Activated CD8-positive, alpha-beta memory T cell treated with anti-CD3 and anti-CD28 coated beads, Interleukin-2, amount 50 U/mL, for 48 hours (primary cell): ENCODE data around the gene RSPO1.

ENCODE experiments used
- DNase-seq: peaks from one replicate; pipeline ENCODE4 v3.0.0-alpha.2; 2020

Gene RSPO1

GRCh38 chr1:37656026-37656425 is 21.3 kb upstream of the RSPO1 start:
- no peak for DNase-seq

DNA sequence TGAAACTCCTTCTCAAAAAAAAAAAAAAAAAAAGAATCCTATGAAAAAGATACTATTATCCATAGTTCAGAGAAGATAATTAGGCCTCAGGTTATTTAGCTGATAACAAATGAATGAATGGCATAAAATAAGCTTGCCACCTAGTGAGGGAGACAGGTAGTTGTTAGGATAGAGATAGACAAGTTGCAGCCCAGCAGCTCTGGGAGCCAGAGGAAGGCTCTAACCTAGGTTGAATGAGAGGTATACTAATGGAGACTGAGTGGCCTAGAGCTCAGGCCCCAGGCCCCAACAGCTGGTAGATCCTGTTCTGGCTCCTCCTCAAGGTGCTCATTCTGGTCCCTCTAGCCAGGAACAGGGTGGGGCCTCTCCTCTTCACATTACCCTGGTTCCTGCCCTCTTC is 20.6 kb upstream of the RSPO1 start:
- no peak for DNase-seq

DNA sequence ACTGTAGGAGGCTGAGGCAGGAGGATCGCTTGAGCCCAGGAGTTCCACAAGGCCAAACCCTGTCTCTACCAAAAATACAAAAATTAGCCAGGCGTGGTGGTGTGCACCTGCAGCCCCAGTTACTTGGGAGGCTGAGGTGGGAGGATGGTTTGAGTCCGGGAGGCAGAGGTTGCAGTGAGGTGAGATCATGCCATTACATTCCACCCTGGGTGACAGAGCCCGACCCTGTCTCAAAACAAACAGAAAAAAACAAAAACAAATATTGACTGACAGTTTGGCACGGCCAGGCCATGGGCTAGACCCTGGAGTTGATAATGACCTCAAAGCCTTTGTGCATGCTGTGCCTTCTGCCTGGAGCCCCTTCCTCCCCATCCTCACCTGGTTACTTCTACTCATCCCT is 19.2 kb upstream of the RSPO1 start:
- no peak for DNase-seq

GRCh38 chr1:37652976-37653375 is 18.3 kb upstream of the RSPO1 start:
- DNase-seq = no peak

GRCh38 chr1:37651803-37652202 is 17.1 kb upstream of the RSPO1 start:
- no peak for DNase-seq

DNA sequence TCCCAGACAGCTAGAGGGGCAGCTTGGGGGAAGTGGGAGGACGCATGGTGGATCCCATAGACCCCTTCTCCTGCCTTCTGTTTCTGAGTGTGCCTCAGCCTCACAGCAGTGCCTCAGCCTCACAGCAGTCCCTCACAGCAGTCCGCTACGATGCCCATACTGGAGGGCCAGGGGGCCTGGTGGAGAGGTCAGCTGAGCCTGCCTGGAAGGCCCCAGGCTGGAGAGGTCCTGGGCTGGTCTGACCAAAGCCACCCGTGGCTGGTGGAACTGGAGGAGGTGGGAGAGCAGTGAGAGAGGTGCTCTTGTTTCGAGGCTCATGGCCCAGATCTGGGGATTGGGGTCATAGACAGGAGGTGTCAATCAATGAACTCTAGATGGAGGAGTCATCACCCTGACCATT is 16.0 kb upstream of the RSPO1 start:
- DNase-seq = no peak

DNA sequence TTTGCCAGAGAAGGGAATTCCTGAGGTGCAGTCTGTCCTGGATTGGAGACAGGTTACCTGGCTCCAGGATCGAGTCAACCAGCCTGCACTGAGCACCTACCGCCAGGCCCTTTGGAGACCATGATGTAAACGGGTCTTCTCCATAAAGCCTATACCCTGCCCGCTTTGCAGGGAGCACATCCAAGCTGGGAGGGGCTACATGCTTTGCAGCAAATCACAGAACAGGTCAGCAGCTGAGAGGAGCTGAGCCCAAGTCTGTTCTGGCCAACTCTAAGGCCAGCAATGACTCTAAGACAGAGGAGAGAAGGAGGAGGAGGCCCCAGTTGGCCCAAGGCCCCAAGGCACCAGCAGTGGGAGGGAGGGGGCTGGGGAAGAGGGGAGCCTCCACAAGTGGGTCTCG is 15.5 kb upstream of the RSPO1 start:
- no peak for DNase-seq

- no peak for DNase-seq
Observed at GRCh38 chr1:37647281-37647680, 12.6 kb upstream of the RSPO1 start.

- DNase-seq = no peak
Observed at GRCh38 chr1:37641059-37641458, 6.4 kb upstream of the RSPO1 start.

- DNase-seq = no peak
Observed at GRCh38 chr1:37636435-37636834, 1.7 kb upstream of the RSPO1 start.

DNA sequence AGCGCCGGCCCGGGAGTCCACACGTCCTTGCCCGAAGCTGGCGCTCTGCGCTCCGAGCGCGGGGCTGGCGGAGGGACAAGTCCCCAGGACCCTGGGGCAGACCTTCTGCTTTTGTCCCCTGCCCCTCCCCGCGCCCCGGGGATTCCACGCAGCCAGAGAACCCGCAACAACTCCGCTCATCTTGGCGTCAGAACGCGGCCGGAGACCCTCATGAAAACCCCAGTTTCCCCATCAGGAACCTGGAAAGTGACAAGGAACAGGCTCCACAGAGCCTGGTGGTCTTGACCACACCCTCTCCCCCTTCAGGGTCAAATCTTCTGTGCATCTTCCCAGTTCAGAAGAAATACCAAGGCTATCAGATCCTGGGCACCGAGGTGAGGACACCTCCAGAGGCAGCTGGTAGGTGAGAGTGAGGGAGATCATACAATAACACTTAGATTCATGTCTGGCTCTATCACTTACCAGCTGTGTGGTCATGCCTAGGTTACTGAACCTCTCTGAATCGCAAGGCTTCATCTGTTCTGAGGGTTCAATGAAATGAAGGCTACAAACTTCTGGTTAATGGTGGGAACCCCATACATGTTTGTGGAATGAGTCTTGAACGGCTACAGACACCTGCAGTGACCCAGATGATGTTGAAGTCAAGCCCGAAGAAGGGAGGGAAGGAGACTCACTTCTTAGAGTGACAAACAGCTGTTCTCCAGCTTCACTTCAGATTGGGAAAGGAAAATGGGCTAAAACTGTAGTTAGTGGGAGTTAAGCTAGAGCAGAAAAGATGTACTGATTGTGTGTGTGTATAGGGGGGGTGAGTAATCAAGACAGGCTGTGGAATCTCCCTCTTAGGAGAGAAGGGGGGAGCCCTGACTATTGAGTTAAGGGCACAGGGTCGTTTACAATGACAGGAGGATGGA is 555 bp upstream of the RSPO1 start:
- DNase-seq = no peak

DNA sequence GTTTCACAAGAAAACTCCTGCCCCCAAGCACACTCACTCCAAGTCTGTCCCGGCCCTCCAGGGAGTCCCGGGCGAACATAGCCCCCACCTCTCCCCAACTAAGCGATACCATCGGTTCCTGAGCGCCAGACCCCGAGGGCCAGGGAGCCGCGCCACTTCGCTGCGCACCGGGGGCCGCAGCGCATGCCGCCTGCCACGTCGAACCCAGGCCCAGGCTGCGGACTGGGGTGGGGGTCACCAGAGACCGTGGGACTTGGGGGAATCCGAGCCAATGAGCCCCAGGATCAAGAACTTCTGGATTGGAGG is 801 bp downstream of the RSPO1 start:
- no peak for DNase-seq

- no peak for DNase-seq
Observed at GRCh38 chr1:37633040-37633937, 1.4 kb downstream of the RSPO1 start.

DNA sequence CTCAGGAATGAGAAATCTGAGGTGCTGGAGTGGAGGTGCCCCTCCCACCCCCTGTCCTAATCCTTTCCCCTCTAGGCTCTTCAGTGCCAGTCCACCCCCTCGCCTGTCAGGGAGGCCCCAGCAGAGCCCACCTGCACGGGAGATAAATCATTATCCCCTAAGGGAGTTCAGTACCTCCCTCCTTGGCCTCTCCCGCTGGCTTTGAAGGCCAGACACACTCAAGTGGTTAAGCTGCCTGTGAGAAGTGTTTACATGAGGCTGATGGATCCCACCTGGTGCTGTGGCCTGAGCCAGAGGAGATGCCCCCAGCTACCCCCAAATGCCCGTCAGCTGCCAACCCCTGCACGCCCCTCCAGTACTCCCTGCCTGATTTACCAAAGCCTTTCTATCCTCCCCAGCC is 3.7 kb downstream of the RSPO1 start:
- no peak for DNase-seq

DNA sequence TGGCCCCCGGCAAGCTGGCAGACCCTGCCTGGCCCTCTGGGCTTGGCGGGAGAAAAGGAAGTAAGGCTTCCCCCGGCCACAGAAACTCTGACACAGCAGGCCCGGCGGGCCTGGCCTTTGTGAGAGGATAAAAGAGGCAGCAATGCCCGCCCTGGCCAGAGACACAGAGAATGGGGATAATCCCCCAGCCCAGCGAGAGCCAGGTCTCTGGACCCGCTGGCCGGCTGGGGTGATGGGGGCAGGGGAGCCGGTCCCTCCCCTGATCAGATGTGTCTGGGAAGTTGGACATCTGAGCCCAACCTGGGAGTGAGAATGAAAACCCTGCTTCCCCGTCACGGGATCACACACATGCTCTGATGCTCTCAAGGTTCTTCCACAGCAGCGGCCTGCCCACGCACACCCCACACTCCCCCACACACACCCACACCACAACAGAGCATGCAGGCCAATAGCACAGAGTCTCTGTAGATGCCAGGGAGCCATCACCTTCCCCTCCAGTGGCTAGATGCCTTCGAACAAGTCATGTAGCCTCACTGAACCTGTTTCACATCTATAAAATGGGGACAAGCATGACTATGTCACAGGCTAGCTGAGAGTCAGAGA is 4.2 kb downstream of the RSPO1 start:
- no peak for DNase-seq

GRCh38 chr1:37629726-37630425 is 4.8 kb downstream of the RSPO1 start:
- DNase-seq = no peak

GRCh38 chr1:37629008-37629407 is 5.7 kb downstream of the RSPO1 start:
- DNase-seq = no peak

DNA sequence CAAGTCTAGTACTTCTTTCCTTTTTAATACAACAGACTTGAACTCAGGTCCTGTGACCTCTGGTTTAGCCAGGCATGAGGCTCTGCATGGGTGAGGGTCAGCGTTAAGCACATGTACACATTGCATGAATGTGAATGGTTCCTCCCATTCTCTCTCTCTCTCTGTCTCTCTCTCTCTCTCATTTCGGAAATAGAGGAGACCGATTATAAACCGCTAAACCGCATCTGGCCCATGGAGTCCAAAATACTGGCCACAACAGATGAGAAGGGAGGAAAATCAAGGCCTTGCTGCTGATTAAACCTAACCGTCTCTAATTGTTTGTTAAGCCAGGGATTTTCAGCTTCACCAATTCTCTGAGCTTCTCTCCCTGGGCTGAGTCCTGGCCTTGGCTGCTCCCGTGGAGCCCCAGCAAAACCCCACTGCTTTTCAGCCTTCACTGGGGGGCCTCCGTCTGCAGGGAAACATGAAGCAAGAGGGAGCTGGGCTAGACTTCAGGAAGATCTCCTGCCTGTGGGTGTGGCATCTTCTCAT is 6.6 kb downstream of the RSPO1 start:
- no peak for DNase-seq

- no peak for DNase-seq
Observed at GRCh38 chr1:37622131-37622530, 12.6 kb downstream of the RSPO1 start.

- no peak for DNase-seq
Observed at GRCh38 chr1:37621326-37621870, 13.3 kb downstream of the RSPO1 start.

DNA sequence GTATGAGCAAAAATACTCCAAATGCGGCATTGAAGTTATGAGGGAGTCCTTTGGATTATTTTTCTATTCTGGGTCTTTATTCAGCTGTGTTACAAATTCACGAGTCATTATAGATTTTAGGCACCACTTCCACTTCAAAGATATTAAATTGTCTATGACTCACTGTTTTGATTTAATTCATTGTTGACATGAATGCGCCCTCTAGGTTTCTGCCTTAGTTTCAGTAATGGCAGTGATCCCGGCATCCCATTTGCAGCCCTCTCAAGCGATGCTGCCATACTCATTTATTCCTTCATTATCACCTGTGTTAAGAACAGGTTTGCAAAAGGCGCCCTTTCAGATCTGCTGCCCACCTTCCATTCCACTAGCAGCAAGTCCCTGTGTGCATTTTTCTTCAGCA is 14.0 kb downstream of the RSPO1 start:
- no peak for DNase-seq

DNA sequence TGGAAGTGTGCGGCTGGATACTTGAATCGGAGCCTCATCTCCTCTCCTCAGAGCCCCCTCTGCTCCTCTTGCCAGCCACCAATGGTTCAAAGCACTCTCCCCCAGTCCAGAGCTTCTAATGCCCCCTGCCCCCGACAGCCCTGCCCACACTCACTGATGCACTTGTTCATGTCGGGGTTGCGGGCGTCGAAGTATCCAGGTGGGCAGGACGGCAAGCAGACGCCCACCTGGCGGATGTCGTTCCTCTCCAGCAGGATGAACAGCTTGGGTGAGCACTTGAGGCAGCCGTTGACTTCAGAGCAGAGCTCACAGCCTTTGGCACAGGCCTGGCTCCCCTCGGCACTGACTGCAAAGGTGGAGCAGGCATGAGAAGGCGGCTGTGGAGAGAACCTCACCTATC is 18.4 kb downstream of the RSPO1 start:
- no peak for DNase-seq

DNA sequence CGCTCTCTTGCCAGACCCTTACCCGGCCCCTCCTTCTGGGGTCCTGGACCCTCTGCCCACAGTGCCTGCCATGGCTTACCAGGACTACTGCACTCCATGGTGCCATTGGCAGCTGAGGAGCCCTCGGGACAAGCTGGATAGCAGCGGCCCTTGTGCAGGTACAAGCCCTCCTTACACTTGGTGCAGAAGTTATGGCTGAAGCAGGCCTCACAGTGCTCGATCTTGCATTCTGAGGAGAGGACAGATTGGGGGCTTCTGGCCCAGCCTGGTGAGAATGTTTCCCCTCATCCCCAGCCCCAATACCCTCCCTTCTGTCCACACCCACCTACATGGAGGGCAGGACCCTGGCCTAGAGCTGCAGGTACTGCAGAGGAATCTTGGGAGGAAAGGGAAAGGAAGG is 20.6 kb downstream of the RSPO1 start:
- no peak for DNase-seq
